Sigmoid colon (tissue), 7 donors: ENCODE measurements around the gene GPATCH1. TPM values are rescaled to one million over a fixed set of nuclear protein-coding genes. Genes with fewer than 3 reads are reported as not detected.

Source experiments
- DNase-seq: peaks from one replicate; pipeline ENCODE4 v3.0.0-alpha.2; 2019
- H3K27ac ChIP-seq, 4 donors: fragments of 200-600 bp; sonication (generic); one replicate each; pipeline ENCODE4 v1.5.1; 2016 to 2019; ENCODE audit warnings: mild to moderate bottlenecking in 1 of 4
- H3K27me3 ChIP-seq, 3 donors: fragments of 200-600 bp; sonication (generic); one replicate each; pipeline ENCODE4 v1.5.1; 2019; ENCODE audit warnings: mild to moderate bottlenecking in 1 of 3
- H3K36me3 ChIP-seq, 4 donors: fragments of 200-600 bp; sonication (generic); one replicate each; pipeline ENCODE4 v1.5.1; 2016 to 2019
- H3K4me1 ChIP-seq, 4 donors: fragments of 200-600 bp; sonication (generic); one replicate each; pipeline ENCODE4 v1.5.1; 2017 to 2019
- H3K4me3 ChIP-seq, 4 donors: fragments of 200-600 bp; sonication (generic); one replicate each; pipeline ENCODE4 v1.5.1; 2017 to 2019; ENCODE audit warnings: mild to moderate bottlenecking in 2 of 4, moderate library complexity in 1 of 4
- H3K9me3 ChIP-seq, 4 donors: fragments of 200-600 bp in 3 of 4; sonication (generic) in 3 of 4; one replicate each; pipeline versions ENCODE4 v1.5.1 to v1.6.1; 2013 to 2019
- EP300 ChIP-seq, 4 donors: sonication (generic); formaldehyde crosslinking; IDR thresholded peaks; one replicate each; pipeline ENCODE4 v1.6.1; 2017; ENCODE audit warnings: antibody characterized with exemption in 4 of 4
- POLR2A ChIP-seq, 2 donors: fragments of 450-650 bp; IDR thresholded peaks; one replicate each; pipeline ENCODE4 v1.6.1; 2016; ENCODE audit warnings: antibody characterized with exemption in 2 of 2, mild to moderate bottlenecking in 2 of 2, moderate library complexity in 2 of 2
- POLR2AphosphoS5 ChIP-seq, 4 donors: sonication (generic); formaldehyde crosslinking; IDR thresholded peaks; one replicate each; pipeline ENCODE4 v1.6.1; 2017; ENCODE audit warnings: antibody characterized with exemption in 4 of 4
- WGBS, 2 donors: extraction: QIAGEN DNeasy Blood & Tissue Kit; methylation state at CpG; one replicate each; pipeline ENCODE4 v1.1.7; 2013; 5-methylcytosine and 5-hydroxymethylcytosine counted together
- intact Hi-C: fragments of 100-400 bp; cut with DNase I; formaldehyde crosslinking; loops from one replicate; pipeline ENCODE4 v1.15.1; 2023
- polyA plus RNA-seq, 3 donors: library from polyadenylated mRNA; stranded (reverse); fragments of 200-250 nt; gene quantifications; one replicate each; pipeline ENCODE4 v1.2.3, GENCODE V29; 2013
- total RNA-seq, 4 donors: library from RNA; depleted of rRNA; stranded (reverse); fragments of >200 nt; gene quantifications; one replicate each; pipeline ENCODE4 v1.1.0, GENCODE V29; 2016
- TF ChIP-seq, protein P1 (sequence below), 4 experiments: fragments of 450-650 bp in 3 of 4; fragments of 200-600 bp in 1 of 4; IDR thresholded peaks; one replicate each; pipeline ENCODE4 v1.5.1; 2016 to 2019; ENCODE audit warnings: antibody characterized with exemption in 4 of 4, mild to moderate bottlenecking in 3 of 4, moderate library complexity in 2 of 4
- donor health status: healthy with polysubstance abuse.
- donor health status: Bipolar disorder and iron deficiency.
- donor health status: healthy.

GPATCH1 gene
- total and polyA plus RNA-seq, 7 donors, result 5.3 to 10.0 (median 6.9) TPM

DNA sequence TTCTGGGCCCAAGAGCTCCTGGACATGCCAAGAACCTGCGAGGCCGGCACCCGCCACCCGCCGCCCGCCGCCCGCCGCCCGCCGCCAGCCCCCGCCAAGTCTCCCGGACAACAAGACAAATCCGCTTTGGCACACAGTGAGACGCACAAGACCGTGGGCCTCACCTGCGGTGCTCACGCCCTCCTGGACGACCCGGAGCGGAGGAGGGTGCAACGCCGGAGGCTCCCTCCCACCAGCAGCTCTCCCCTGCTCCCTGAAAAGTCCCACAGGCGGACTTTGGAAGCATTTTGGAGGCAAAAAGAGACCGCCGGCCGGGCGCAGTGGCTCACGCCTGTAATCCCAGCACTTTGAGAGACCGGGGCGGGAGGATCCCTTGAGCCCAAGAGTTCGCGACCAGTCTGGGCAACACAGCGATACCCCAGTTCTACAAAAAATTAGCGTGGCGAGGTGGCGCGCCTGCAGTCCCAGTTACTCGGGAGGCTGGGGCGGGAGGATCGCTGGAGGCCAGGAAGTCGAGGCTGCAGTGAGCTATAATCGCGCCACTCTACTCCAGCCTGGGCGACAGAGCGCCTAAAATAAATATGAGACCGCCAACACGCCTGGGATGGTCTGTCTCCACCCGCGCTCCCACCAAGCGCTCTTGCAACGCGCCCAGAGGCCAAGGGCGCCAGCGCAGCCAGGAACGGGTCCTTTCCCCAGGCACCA is 17.1 kb upstream of the GPATCH1 start:
- Histone ChIP-seq H3K9me3 (no peaks in the 10 kb centered on the region), H3K27ac (peak overlapping the region in 1 of 4 donors; percentile 65), H3K27me3 (peaks cover 13 to 52% (median 36%) of the 10 kb centered on the region in 3 donors), H3K4me3 (peak overlapping the region; percentile 41 to 60 (median 56)), H3K36me3 (no peaks in the 10 kb centered on the region), H3K4me1 (peaks cover 0 to 20% (median 16%) of the 10 kb centered on the region in 4 donors)
- 2 to 6% methylated on average over 56 of the region's 56 CpGs for WGBS, 2 donors
- TF ChIP-seq POLR2A (IDR thresholded peaks at IDR 0.05) (no peak), POLR2AphosphoS5 (IDR thresholded peaks at IDR 0.05) (no peak), EP300 (IDR thresholded peaks at IDR 0.05) (no peak)
- TF ChIP-seq, protein P1, sequence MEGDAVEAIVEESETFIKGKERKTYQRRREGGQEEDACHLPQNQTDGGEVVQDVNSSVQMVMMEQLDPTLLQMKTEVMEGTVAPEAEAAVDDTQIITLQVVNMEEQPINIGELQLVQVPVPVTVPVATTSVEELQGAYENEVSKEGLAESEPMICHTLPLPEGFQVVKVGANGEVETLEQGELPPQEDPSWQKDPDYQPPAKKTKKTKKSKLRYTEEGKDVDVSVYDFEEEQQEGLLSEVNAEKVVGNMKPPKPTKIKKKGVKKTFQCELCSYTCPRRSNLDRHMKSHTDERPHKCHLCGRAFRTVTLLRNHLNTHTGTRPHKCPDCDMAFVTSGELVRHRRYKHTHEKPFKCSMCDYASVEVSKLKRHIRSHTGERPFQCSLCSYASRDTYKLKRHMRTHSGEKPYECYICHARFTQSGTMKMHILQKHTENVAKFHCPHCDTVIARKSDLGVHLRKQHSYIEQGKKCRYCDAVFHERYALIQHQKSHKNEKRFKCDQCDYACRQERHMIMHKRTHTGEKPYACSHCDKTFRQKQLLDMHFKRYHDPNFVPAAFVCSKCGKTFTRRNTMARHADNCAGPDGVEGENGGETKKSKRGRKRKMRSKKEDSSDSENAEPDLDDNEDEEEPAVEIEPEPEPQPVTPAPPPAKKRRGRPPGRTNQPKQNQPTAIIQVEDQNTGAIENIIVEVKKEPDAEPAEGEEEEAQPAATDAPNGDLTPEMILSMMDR (IDR thresholded peaks at IDR 0.05), result no peak
- intact Hi-C loops, result no loop called here
- DNase-seq, result no peak

DNA sequence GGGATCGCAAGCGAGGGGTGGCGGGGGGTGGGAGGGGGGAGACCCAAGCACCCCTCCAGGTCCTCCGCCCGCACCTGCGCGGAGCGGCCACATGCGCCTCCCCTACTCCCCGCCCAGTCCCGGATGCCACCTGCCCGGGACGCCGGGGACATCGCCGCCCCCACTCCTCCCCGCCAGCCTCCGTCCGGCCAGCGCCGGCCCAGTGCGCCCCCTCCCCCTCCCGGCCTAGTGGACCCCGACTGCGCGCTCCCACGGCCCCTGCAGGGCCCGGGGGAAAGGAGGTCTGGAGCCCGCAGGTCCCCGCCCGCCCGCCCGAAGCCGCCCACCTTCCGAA is 16.6 kb upstream of the GPATCH1 start:
- H3K4me1 ChIP-seq, result peaks cover 0 to 20% (median 16%) of the 10 kb centered on the region in 4 donors
- H3K4me3 ChIP-seq, result peak overlapping the region; percentile 41 to 60 (median 56)
- H3K9me3 ChIP-seq, result no peaks in the 10 kb centered on the region
- 1% methylated on average over 35 of the region's 35 CpGs for WGBS, 2 donors
- DNase-seq, result no peak
- TF ChIP-seq, protein P1 (IDR thresholded peaks at IDR 0.05), result no peak
- no peak for TF ChIP-seq POLR2AphosphoS5 (IDR thresholded peaks at IDR 0.05)
- peaks cover 13 to 52% (median 36%) of the 10 kb centered on the region in 3 donors for H3K27me3 ChIP-seq
- H3K36me3 ChIP-seq, result no peaks in the 10 kb centered on the region
- intact Hi-C loops, result no loop called here
- H3K27ac ChIP-seq, result peak overlapping the region in 2 of 4 donors; percentile 20 to 65

DNA sequence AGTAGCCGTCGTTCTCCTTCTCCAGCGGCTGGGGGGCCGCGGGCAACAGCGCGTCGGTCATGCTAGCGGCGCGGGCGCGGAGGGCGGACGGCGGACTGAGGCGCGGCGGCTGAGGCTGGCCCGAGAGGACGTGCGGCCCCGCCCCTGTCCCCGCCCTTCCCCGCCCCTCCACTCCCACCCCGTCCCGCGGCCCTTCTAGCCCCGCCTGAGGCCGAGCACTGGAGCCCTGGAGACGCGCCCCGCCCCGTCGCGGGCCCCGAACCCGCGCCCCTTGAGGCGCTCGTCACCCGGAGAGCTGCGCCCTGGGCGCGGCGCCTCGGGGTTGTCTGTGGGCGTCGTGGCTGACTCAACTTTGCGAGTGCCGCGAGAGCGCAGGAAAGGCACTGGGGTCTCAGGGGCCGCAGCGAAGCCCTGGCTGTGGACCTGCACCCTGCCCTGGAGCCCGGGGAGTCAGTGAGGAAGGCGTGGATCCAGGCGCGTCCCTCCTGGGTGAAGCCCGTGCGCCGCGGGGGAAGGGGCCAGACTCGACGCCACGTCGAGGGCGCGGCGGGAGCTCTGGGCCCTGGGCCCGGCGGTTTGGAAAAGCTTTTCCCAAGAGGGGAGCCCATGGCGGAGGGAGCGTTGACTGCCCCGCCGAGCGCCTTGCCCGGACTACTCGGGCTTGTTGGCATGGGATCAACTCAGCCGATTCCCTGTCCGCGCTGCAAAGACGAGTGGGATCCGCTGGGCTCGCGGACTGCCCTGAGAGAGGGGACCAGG is 16.0 kb upstream of the GPATCH1 start, which contains the start of gene RHPN2:
Gene RHPN2 (minus strand): TSS at position 97 of the 759 bp plus-strand sequence. CDS start 36 bp downstream, at position 61.
- intact Hi-C loops, result no loop called here
- peak; percentile 73 for DNase-seq
- Histone ChIP-seq H3K36me3 (no peaks in the 10 kb centered on the region), H3K4me1 (peaks cover 0 to 20% (median 16%) of the 10 kb centered on the region in 4 donors), H3K4me3 (peak within 1 kb of the TSS; percentile 41 to 60 (median 56)), H3K9me3 (no peaks in the 10 kb centered on the region), H3K27me3 (peaks cover 13 to 47% (median 36%) of the 10 kb centered on the region in 3 donors), H3K27ac (peak within 1 kb of the TSS in 2 of 4 donors; percentile 20 to 65)
- WGBS, 2 donors, result 2 to 4% methylated on average over 86 of the region's 86 CpGs
- TF ChIP-seq POLR2AphosphoS5 (IDR thresholded peaks at IDR 0.05) (peak in 1 of 4 donors; percentile 20), POLR2A (IDR thresholded peaks at IDR 0.05) (peak in 1 of 2 donors; percentile 20)
- TF ChIP-seq, protein P1 (IDR thresholded peaks at IDR 0.05), result no peak

DNA sequence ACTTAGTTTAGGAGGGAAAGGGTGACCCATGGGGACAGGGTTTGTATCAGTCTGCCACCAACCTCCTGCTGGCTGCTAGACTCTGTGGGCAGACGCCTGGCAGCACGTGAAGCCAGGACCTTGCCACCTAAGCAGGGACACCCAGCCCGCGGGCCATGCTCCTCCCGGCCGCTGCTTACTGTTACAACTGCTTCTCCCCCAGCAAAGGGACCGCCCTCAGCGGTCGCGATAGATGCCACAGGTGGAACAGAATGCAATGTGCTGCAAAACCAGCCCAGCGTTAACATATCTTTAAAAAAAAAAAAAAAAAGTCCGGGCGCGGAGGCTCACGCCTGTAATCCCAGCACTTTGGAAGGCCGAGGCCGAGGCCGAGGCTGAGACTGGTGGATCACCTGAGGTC is 14.4 kb upstream of the GPATCH1 start:
- no peak for TF ChIP-seq EP300 (IDR thresholded peaks at IDR 0.05)
- TF ChIP-seq, protein P1 (IDR thresholded peaks at IDR 0.05), result no peak
- no peak for TF ChIP-seq POLR2A (IDR thresholded peaks at IDR 0.05)
- no peak for TF ChIP-seq POLR2AphosphoS5 (IDR thresholded peaks at IDR 0.05)
- WGBS, 2 donors, result 88 to 89% methylated on average over 18 of the region's 18 CpGs
- no peak for DNase-seq

More for the DNA sequence above, 14.4 kb upstream of the GPATCH1 start:
- H3K9me3 ChIP-seq, result no peaks in the 10 kb centered on the region
- no peaks in the 10 kb centered on the region for H3K36me3 ChIP-seq
- peaks cover 0 to 20% (median 16%) of the 10 kb centered on the region in 4 donors for H3K4me1 ChIP-seq
- H3K27me3 ChIP-seq, result peaks cover 13 to 43% (median 34%) of the 10 kb centered on the region in 3 donors
- H3K27ac ChIP-seq, result no peak overlapping the region
- no peak overlapping the region for H3K4me3 ChIP-seq
- intact Hi-C loops, result no loop called here
